Suprapubic skin (tissue), 4 donors: ENCODE results near the gene CBARP.
A peak's percentile ranks its signal among the peaks of the same experiment; 100 is the strongest.

Experiments
- EP300 ChIP-seq: sonication (generic); formaldehyde crosslinking; IDR thresholded peaks from one replicate; pipeline ENCODE4 v1.6.1; 2017; ENCODE audit warnings: antibody characterized with exemption
- POLR2A ChIP-seq, 2 donors: fragments of 450-650 bp; IDR thresholded peaks; one replicate each; pipeline ENCODE4 v1.6.1; 2017; ENCODE audit warnings: antibody characterized with exemption in 2 of 2, mild to moderate bottlenecking in 2 of 2, moderate library complexity in 2 of 2
- POLR2AphosphoS5 ChIP-seq, 3 donors: sonication (generic); formaldehyde crosslinking; IDR thresholded peaks; one replicate each; pipeline ENCODE4 v1.6.1; 2017; ENCODE audit warnings: antibody characterized with exemption in 3 of 3
- TF ChIP-seq, protein P1 (sequence below), 2 donors: fragments of 200-600 bp in 1 of 2; fragments of 450-650 bp in 1 of 2; sonication (generic) in 1 of 2; IDR thresholded peaks; one replicate each; pipeline ENCODE4 v1.5.1; 2016 to 2019; ENCODE audit warnings: antibody characterized with exemption in 2 of 2, mild to moderate bottlenecking in 1 of 2, moderate library complexity in 1 of 2

DNA sequence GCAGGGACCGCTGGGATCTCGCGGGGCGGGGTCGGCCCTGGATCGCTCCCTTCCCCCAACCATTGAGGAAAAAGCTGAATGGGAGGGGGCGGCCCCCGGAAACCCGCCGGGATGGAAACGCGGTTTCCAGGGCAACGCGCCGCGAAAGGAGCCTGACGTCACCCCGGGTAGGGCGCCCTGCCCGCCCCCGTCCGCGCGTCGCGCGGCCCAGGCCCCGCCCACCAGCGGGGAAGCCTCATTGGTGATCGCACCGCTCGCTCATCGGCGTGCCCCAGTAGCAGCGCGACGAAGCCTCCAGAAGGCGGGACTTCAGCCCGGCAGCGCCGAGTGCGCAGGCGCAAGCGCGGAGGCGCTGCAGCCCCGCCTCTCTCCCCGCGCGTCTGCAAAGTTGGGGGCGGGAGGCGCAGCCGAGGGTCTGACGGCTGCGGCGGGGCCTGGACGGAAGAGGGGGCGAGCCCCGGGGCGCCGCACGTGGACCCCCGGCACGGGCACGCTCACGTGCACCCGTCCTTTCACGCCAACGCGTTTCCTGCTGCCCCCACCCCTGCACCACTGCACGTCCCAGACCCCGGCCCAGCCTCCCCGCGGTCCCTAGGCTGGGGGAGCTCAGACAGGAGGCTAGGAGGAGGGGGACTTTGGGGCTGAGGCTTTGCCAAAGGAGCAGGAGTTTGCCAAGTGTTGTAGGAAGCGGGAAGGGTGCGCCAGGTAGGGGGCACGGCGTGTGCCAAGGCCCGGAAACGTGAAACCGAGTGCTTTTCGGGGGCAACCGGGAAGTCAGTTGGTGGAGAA lies 23.1 kb upstream of the CBARP start:
- TF ChIP-seq, protein P1, sequence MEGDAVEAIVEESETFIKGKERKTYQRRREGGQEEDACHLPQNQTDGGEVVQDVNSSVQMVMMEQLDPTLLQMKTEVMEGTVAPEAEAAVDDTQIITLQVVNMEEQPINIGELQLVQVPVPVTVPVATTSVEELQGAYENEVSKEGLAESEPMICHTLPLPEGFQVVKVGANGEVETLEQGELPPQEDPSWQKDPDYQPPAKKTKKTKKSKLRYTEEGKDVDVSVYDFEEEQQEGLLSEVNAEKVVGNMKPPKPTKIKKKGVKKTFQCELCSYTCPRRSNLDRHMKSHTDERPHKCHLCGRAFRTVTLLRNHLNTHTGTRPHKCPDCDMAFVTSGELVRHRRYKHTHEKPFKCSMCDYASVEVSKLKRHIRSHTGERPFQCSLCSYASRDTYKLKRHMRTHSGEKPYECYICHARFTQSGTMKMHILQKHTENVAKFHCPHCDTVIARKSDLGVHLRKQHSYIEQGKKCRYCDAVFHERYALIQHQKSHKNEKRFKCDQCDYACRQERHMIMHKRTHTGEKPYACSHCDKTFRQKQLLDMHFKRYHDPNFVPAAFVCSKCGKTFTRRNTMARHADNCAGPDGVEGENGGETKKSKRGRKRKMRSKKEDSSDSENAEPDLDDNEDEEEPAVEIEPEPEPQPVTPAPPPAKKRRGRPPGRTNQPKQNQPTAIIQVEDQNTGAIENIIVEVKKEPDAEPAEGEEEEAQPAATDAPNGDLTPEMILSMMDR (IDR thresholded peaks at IDR 0.05) = no peak
- TF ChIP-seq EP300 = no peak
- TF ChIP-seq POLR2AphosphoS5 (IDR thresholded peaks at IDR 0.05) = peak in 1 of 3 donors; percentile 38
- peak in 1 of 2 donors; percentile 29 for TF ChIP-seq POLR2A (IDR thresholded peaks at IDR 0.05)
